Right ventricle myocardium superior (tissue), 1 donor: ENCODE data around the gene MT2A. TPM values are rescaled to one million over a fixed set of nuclear protein-coding genes. Genes with fewer than 3 reads are reported as not detected.

Source experiments
- ATAC-seq: fragments of 200-7000 bp; cut with Tn5 transposase; one replicate; pipeline ENCODE4 v1.9.1; 2020; ENCODE audit warnings: mild to moderate bottlenecking; ENCODE audit not compliant: poor library complexity
- DNase-seq: peaks from one replicate; pipeline ENCODE4 v3.0.0-alpha.2; 2020
- intact Hi-C: fragments of 100-400 bp; cut with DNase I; formaldehyde crosslinking; loops from one replicate; pipeline ENCODE4 v1.11.2; 2022
- total RNA-seq: library from RNA; stranded (reverse); fragmentation: NEBNext Ultra II Directional; extraction: Animal tissue kit (Norgen Biotek cat#: 25700); gene quantifications from one replicate; pipeline ENCODE4 v1.2.1, GENCODE V29; 2021
- donor health status: DM: no; HTN: yes; CAD: no; lungs with severe emphysema.

MT2A gene
- total RNA-seq, 1 donor from 2014 or later = 87.9 TPM

- DNase-seq (peak; percentile 86), ATAC-seq (peak; percentile 86)
- intact Hi-C loops = no loop called here
Observed at GRCh38 chr16:56632156-56632847, 23.9 kb downstream of the MT2A start, which contains the start of gene MT1M. Gene MT1M, plus strand, starts transcription at chr16:56632659. Its CDS starts 73 bp downstream, at chr16:56632732.

- intact Hi-C loops = no loop called here
- no peak for DNase-seq
Observed at GRCh38 chr16:56632848-56633365, 24.5 kb downstream of the MT2A start.

GRCh38 chr16:56633535-56633934 is 25.2 kb downstream of the MT2A start:
- DNase-seq = no peak
- intact Hi-C loops = no loop called here
- no peak for ATAC-seq

More at GRCh38 chr16:56632848-56633365, 24.5 kb downstream of the MT2A start:
- ATAC-seq = no peak

- DNase-seq (no peak), ATAC-seq (no peak)
- intact Hi-C loops = no loop called here
Observed at GRCh38 chr16:56634715-56635440, 26.5 kb downstream of the MT2A start.

- DNase-seq (no peak), ATAC-seq (no peak)
- intact Hi-C loops = no loop called here
Observed at GRCh38 chr16:56635441-56635967, 27.1 kb downstream of the MT2A start.

GRCh38 chr16:56636616-56637413 is 28.4 kb downstream of the MT2A start:
- intact Hi-C loops = no loop called here
- DNase-seq (no peak), ATAC-seq (no peak)

- intact Hi-C loops = no loop called here
- ATAC-seq (peak; percentile 94), DNase-seq (peak; percentile 90)
Observed at GRCh38 chr16:56637814-56638750, 29.7 kb downstream of the MT2A start, which contains the start of gene MT1A. Gene MT1A, plus strand, starts transcription at chr16:56638666. Its CDS starts 73 bp downstream, at chr16:56638739.

- DNase-seq (no peak), ATAC-seq (no peak)
- intact Hi-C loops = no loop called here
Observed at GRCh38 chr16:56639045-56639444, 30.7 kb downstream of the MT2A start.

- DNase-seq = no peak
- no peak for ATAC-seq
- intact Hi-C loops = no loop called here
Observed at GRCh38 chr16:56640076-56640475, 31.7 kb downstream of the MT2A start.

- intact Hi-C loops = no loop called here
- no peak for ATAC-seq
- no peak for DNase-seq
Observed at GRCh38 chr16:56641166-56641565, 32.8 kb downstream of the MT2A start.

GRCh38 chr16:56643080-56643778 is 34.8 kb downstream of the MT2A start:
- ATAC-seq (peak; percentile 88), DNase-seq (peak; percentile 85)
- intact Hi-C loops = no loop called here

- no peak for DNase-seq
- intact Hi-C loops = no loop called here
- ATAC-seq = no peak
Observed at GRCh38 chr16:56643833-56644232, 35.4 kb downstream of the MT2A start.

GRCh38 chr16:56645311-56645710 is 36.9 kb downstream of the MT2A start:
- no peak for ATAC-seq
- intact Hi-C loops = no loop called here
- DNase-seq = no peak

GRCh38 chr16:56645838-56646237 is 37.5 kb downstream of the MT2A start:
- no peak for DNase-seq
- intact Hi-C loops = no loop called here
- ATAC-seq = no peak

GRCh38 chr16:56647641-56648431 is 39.5 kb downstream of the MT2A start:
- intact Hi-C loops = no loop called here
- ATAC-seq (no peak), DNase-seq (no peak)

- ATAC-seq = no peak
- intact Hi-C loops = no loop called here
- DNase-seq = no peak
Observed at GRCh38 chr16:56649271-56649670, 40.9 kb downstream of the MT2A start.
